Measurements from ENCODE around the gene ALX4.

GRCh38 chr11:44256673-44257291, 53.2 kb downstream of the ALX4 start:
- TF ChIP-seq CTCF (IDR thresholded peaks at IDR 0.05; ENCODE audit: low read depth, low read length) = no peak
- no peak for TF ChIP-seq EZH2phosphoT487 (IDR thresholded peaks at IDR 0.05; ENCODE audit: low read depth)
